Dedifferentiated amniotic fluid mesenchymal stem cell (primary cell): ENCODE data around the gene SH3GL1.

Source experiments
- DNase-seq: peaks from one replicate; pipeline ENCODE4 v3.0.0-alpha.2; 2016; ENCODE audit errors: extremely low spot score

SH3GL1 gene

GRCh38 chr19:4375164-4376027, 25.0 kb downstream of the SH3GL1 start:
- peak; percentile 38 for DNase-seq

GRCh38 chr19:4374498-4375163, 25.7 kb downstream of the SH3GL1 start:
- peak; percentile 63 for DNase-seq

- no peak for DNase-seq
Observed at GRCh38 chr19:4373601-4374497, 26.5 kb downstream of the SH3GL1 start.

GRCh38 chr19:4373013-4373367, 27.4 kb downstream of the SH3GL1 start:
- no peak for DNase-seq

- DNase-seq, result no peak
Observed at GRCh38 chr19:4372165-4373012, 28.0 kb downstream of the SH3GL1 start.

- DNase-seq, result peak; percentile 66
Observed at GRCh38 chr19:4371247-4372164, 28.8 kb downstream of the SH3GL1 start.

- DNase-seq, result no peak
Observed at GRCh38 chr19:4370418-4371041, 29.8 kb downstream of the SH3GL1 start.

GRCh38 chr19:4369888-4370260, 30.5 kb downstream of the SH3GL1 start:
- no peak for DNase-seq

- no peak for DNase-seq
Observed at GRCh38 chr19:4369109-4369887, 31.0 kb downstream of the SH3GL1 start.

- DNase-seq, result no peak
Observed at GRCh38 chr19:4368128-4368820, 32.1 kb downstream of the SH3GL1 start.

GRCh38 chr19:4367781-4368127, 32.6 kb downstream of the SH3GL1 start:
- no peak for DNase-seq

GRCh38 chr19:4367336-4367723, 33.0 kb downstream of the SH3GL1 start:
- DNase-seq, result no peak

GRCh38 chr19:4366666-4367335, 33.5 kb downstream of the SH3GL1 start:
- no peak for DNase-seq

GRCh38 chr19:4365791-4366665, 34.3 kb downstream of the SH3GL1 start:
- DNase-seq, result no peak

GRCh38 chr19:4365341-4365740, 35.0 kb downstream of the SH3GL1 start:
- DNase-seq, result no peak

- no peak for DNase-seq
Observed at GRCh38 chr19:4363571-4364304, 36.6 kb downstream of the SH3GL1 start.
